T-helper 2 cell treated with Interferon-gamma antibody and Interleukin-4, amounts not matched to agents 5 μg/mL and 100 μg/mL, for 36 hours (primary cell): ENCODE measurements around the gene MUC12.
"Not testable (repeated sequence)": the region's sequence is repeated elsewhere in the genome, so short reads cannot be mapped to it uniquely, and the experiment has no call there.

Experiments used
- DNase-seq: peaks from one replicate; pipeline ENCODE4 v3.0.0; 2021; ENCODE audit warnings: low spot score
- H3K27ac Mint-ChIP-seq: one replicate; pipeline ENCODE4 v1.8.0; 2021; ENCODE audit warnings: mild to moderate bottlenecking, mixed read lengths
- H3K27me3 Mint-ChIP-seq: one replicate; pipeline ENCODE4 v1.8.0; 2021; ENCODE audit warnings: low read depth, mixed read lengths
- H3K36me3 Mint-ChIP-seq: one replicate; pipeline ENCODE4 v1.8.0; 2021; ENCODE audit warnings: low read depth, mixed read lengths
- H3K4me1 Mint-ChIP-seq: one replicate; pipeline ENCODE4 v1.8.0; 2021; ENCODE audit warnings: low read depth, mixed read lengths
- H3K4me3 Mint-ChIP-seq: one replicate; pipeline ENCODE4 v1.8.0; 2022; ENCODE audit warnings: mild to moderate bottlenecking, moderate library complexity, mixed read lengths
- H3K9me3 Mint-ChIP-seq: one replicate; pipeline ENCODE4 v1.8.0; 2021; ENCODE audit warnings: mixed read lengths

Gene MUC12

DNA sequence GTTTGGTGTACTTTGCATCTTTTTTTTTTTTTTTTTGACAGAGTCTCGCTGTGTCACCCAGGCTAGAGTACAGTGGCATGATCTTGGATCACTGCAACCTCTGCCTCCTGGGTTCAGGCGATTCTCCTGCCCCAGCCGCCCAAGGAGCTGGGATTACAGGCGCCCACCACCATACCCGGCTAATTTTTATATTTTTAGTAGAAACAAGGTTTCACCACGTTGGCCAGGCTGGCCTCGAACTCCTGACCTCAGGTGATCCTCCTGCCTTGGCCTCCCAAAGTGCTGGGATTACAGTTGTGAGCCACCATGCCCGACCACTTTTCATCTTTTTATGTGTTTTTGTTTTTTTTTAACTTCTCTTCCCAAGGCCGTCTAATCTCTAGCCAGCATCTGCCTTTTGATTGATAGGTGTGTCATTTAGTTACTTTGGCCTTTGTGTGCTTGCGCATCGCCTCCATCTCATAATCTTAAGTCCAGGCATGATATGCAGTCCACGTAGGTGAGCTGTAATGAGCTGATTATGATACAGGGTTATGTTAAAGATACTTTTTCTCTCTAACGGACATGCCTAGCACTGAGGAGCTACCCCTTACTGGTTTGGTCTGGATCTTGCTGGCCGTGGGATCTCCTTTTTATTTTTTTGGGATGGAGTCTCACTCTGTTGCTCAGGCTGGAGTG lies 15.0 kb downstream of the MUC12 start:
- H3K4me1 Mint-ChIP-seq, H3K36me3 Mint-ChIP-seq, DNase-seq, H3K4me3 Mint-ChIP-seq, H3K27ac Mint-ChIP-seq, H3K27me3 Mint-ChIP-seq, H3K9me3 Mint-ChIP-seq: not testable (repeated sequence)

DNA sequence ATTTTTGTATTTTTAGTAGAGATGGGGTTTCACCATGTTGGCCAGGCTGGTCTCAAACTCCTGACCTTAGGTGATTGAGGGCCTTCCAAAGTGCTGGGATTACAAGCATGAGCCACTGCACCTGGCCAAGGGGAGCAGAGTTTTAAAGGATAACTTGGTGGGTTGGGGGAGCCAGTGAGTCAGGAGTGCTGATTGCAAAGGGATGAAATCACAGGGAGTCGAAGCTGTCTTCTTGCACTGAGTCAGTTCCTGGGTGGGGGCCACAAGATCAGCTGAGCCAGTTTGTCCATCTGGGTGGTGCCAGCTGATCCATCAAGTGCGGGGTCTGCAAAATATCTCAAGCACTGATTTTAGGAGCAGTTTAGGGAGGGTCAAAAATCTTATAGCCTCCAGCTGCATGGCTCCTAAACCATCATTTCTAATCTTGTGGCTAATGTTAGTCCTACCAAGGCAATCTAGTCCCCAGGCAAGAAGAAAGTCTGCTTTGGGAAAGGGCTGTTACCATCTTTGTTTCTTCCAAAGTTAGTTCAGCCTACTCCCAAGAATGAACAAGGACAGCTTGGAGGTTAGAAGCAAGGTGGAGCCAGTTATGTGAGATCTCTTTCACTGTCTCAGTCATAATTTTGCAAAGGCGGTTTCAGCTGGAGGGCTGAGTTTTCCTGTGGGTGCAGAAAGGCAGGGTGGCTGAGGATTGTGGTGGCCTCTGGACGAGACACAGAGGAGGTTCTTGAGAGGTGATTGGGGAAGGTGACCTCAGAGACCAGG lies 15.8 kb downstream of the MUC12 start:
- H3K4me3 Mint-ChIP-seq, H3K27ac Mint-ChIP-seq, H3K27me3 Mint-ChIP-seq, H3K36me3 Mint-ChIP-seq, H3K9me3 Mint-ChIP-seq, DNase-seq, H3K4me1 Mint-ChIP-seq: not testable (repeated sequence)

DNA sequence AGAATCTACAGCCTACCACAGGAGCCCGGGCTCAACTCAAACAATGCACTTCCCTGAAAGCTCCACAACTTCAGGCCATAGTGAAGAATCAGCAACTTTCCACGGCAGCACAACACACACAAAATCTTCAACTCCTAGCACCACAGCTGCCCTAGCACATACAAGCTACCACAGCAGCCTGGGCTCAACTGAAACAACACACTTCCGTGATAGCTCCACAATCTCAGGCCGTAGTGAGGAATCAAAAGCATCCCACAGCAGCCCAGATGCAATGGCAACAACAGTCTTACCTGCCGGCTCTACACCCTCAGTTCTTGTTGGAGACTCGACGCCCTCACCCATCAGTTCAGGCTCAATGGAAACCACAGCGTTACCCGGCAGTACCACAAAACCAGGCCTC lies 22.3 kb downstream of the MUC12 start:
- peaks cover 5% of the 10 kb centered on the region for H3K9me3 Mint-ChIP-seq
- no peak overlapping the region for H3K27ac Mint-ChIP-seq
- no peak for DNase-seq
- H3K36me3 Mint-ChIP-seq, result no peaks in the 10 kb centered on the region
- H3K4me3 Mint-ChIP-seq, result no peak overlapping the region
- no peaks in the 10 kb centered on the region for H3K4me1 Mint-ChIP-seq
- H3K27me3 Mint-ChIP-seq, result no peaks in the 10 kb centered on the region

DNA sequence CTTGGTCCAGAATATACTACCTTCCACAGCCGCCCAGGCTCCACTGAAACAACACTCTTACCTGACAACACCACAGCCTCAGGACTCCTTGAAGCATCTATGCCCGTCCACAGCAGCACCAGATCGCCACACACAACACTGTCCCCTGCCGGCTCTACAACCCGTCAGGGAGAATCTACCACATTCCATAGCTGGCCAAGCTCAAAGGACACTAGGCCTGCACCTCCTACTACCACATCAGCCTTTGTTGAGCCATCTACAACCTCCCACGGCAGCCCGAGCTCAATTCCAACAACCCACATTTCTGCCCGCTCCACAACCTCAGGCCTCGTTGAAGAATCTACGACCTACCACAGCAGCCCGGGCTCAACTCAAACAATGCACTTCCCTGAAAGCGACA lies 22.9 kb downstream of the MUC12 start:
- H3K9me3 Mint-ChIP-seq, H3K36me3 Mint-ChIP-seq, H3K4me3 Mint-ChIP-seq, H3K4me1 Mint-ChIP-seq, DNase-seq, H3K27me3 Mint-ChIP-seq, H3K27ac Mint-ChIP-seq: not testable (repeated sequence)

DNA sequence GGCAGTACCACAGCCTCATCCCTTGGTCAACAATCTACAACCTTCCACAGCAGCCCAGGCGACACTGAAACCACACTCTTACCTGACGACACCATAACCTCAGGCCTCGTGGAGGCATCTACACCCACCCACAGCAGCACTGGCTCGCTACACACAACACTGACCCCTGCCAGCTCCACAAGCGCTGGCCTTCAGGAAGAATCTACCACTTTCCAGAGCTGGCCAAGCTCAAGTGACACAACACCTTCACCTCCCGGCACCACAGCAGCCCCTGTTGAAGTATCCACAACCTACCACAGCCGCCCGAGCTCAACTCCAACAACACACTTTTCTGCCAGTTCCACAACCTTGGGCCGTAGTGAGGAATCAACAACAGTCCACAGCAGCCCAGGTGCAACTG lies 25.3 kb downstream of the MUC12 start:
- DNase-seq, H3K27ac Mint-ChIP-seq, H3K36me3 Mint-ChIP-seq, H3K4me1 Mint-ChIP-seq, H3K9me3 Mint-ChIP-seq, H3K27me3 Mint-ChIP-seq, H3K4me3 Mint-ChIP-seq: not testable (repeated sequence)

DNA sequence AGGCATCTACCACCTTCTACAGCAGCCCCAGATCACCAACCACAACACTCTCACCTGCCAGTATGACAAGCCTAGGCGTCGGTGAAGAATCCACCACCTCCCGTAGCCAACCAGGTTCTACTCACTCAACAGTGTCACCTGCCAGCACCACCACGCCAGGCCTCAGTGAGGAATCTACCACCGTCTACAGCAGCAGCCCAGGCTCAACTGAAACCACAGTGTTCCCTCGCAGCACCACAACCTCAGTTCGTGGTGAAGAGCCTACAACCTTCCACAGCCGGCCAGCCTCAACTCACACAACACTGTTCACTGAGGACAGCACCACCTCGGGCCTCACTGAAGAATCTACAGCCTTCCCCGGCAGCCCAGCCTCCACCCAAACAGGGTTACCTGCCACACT lies 29.2 kb downstream of the MUC12 start:
- H3K27ac Mint-ChIP-seq, H3K27me3 Mint-ChIP-seq, DNase-seq, H3K4me3 Mint-ChIP-seq, H3K4me1 Mint-ChIP-seq, H3K36me3 Mint-ChIP-seq: not testable (repeated sequence)
- H3K9me3 Mint-ChIP-seq, result peaks cover 11% of the 10 kb centered on the region

DNA sequence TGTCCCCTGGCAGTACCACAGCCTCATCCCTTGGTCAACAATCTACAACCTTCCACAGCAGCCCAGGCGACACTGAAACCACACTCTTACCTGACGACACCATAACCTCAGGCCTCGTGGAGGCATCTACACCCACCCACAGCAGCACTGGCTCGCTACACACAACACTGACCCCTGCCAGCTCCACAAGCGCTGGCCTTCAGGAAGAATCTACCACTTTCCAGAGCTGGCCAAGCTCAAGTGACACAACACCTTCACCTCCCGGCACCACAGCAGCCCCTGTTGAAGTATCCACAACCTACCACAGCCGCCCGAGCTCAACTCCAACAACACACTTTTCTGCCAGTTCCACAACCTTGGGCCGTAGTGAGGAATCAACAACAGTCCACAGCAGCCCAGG lies 30.0 kb downstream of the MUC12 start:
- H3K27me3 Mint-ChIP-seq, H3K4me3 Mint-ChIP-seq, H3K36me3 Mint-ChIP-seq, H3K4me1 Mint-ChIP-seq, H3K27ac Mint-ChIP-seq, DNase-seq: not testable (repeated sequence)
- H3K9me3 Mint-ChIP-seq, result peaks cover 11% of the 10 kb centered on the region

DNA sequence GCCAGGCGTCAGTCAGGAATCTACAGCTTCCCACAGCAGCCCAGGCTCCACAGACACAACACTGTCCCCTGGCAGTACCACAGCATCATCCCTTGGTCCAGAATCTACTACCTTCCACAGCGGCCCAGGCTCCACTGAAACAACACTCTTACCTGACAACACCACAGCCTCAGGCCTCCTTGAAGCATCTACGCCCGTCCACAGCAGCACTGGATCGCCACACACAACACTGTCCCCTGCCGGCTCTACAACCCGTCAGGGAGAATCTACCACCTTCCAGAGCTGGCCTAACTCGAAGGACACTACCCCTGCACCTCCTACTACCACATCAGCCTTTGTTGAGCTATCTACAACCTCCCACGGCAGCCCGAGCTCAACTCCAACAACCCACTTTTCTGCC lies 30.7 kb downstream of the MUC12 start:
- H3K4me1 Mint-ChIP-seq, H3K36me3 Mint-ChIP-seq, DNase-seq, H3K27ac Mint-ChIP-seq, H3K4me3 Mint-ChIP-seq, H3K27me3 Mint-ChIP-seq: not testable (repeated sequence)
- peaks cover 11% of the 10 kb centered on the region for H3K9me3 Mint-ChIP-seq

DNA sequence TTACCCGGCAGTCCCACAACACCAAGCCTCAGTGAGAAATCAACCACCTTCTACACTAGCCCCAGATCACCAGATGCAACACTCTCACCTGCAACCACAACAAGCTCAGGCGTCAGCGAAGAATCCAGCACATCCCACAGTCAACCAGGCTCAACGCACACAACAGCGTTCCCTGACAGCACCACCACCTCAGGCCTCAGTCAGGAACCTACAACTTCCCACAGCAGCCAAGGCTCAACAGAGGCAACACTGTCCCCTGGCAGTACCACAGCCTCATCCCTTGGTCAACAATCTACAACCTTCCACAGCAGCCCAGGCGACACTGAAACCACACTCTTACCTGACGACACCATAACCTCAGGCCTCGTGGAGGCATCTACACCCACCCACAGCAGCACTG lies 33.0 kb downstream of the MUC12 start:
- H3K4me1 Mint-ChIP-seq, H3K27me3 Mint-ChIP-seq, H3K36me3 Mint-ChIP-seq, H3K27ac Mint-ChIP-seq, H3K4me3 Mint-ChIP-seq, DNase-seq, H3K9me3 Mint-ChIP-seq: not testable (repeated sequence)

DNA sequence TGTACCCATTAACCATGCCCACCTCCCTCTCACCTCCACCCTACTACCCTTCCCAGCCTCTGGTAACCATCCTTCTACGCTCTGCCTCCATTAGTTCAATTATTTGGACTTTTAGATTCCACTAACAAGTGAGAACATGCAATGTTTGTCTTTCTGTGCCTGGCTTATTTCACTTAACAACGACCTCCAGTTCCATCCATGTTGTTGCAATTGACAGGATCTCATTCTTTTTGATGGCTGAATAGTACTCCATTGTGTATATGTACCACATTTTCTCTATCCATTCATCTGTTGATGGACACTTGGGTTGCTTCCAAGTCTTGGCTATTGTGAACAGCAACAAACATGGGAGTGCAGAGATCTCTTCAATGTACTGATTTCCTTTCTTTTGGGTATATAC lies 38.0 kb downstream of the MUC12 start:
- H3K4me3 Mint-ChIP-seq, H3K27ac Mint-ChIP-seq, H3K9me3 Mint-ChIP-seq, H3K36me3 Mint-ChIP-seq, H3K4me1 Mint-ChIP-seq, H3K27me3 Mint-ChIP-seq, DNase-seq: not testable (repeated sequence)

DNA sequence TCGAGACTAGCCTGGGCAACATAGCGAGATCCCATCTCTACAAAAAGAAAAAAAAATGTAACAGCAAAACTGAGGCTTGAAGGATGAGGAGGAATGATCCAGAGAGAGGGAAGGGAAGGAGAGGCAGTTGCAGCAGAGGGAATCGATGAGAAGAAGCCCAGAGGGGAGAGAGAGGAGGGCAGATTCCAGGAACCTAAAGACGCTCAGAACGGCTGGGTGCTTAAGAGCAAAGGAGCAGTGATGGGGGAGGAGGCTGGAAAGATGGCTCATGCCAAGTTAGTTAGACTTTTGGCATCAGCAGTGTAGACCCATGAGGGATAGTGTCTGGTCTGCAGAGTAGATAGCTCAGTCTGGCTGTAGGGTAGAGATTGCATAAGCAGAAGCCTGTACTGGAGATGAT lies 40.3 kb downstream of the MUC12 start:
- H3K27me3 Mint-ChIP-seq, result no peaks in the 10 kb centered on the region
- H3K9me3 Mint-ChIP-seq, result no peaks in the 10 kb centered on the region
- H3K27ac Mint-ChIP-seq, result no peak overlapping the region
- H3K4me3 Mint-ChIP-seq, result no peak overlapping the region
- peaks cover 5% of the 10 kb centered on the region for H3K36me3 Mint-ChIP-seq
- peaks cover 2% of the 10 kb centered on the region for H3K4me1 Mint-ChIP-seq
- DNase-seq, result no peak

DNA sequence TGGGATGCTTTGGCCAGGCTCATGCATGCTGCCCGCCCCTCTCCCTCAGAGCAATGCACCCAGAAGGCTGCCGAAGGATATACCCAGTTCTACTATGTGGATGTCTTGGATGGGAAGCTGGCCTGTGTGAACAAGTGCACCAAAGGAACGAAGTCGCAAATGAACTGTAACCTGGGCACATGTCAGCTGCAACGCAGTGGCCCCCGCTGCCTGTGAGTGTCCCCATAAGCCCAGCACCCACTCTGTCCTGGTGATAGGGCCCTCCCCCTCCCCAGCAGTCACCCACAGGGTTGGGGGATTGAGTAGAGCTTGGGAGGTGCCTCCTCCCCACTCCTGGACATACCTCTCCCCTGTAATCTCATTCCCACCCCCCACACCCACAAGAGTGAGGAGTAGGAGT lies 43.6 kb downstream of the MUC12 start:
- H3K36me3 Mint-ChIP-seq, result peaks cover 8% of the 10 kb centered on the region
- H3K4me1 Mint-ChIP-seq, result peaks cover 14% of the 10 kb centered on the region
- no peaks in the 10 kb centered on the region for H3K27me3 Mint-ChIP-seq
- H3K4me3 Mint-ChIP-seq, result no peak overlapping the region
- H3K9me3 Mint-ChIP-seq, result no peaks in the 10 kb centered on the region
- H3K27ac Mint-ChIP-seq, result no peak overlapping the region
- no peak for DNase-seq

DNA sequence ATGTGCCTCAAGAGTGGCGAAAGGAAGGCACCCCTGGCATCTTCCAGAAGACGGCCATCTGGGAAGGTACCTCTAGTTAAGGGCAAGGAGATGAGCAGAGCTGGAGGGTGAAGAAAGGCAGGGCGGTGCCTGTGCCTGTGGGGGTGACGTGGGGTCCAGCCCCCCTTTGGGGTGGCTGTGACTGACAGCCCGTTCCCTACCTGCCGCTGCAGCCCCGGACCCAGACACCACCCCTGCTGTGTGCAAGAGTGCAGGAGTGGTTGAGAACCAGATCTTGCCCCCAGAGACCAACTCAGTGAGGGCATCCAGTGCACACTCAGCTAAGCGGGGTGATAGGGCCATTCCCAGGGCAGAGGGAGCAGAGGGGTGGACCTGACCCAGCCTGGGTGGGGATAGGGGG lies 46.3 kb downstream of the MUC12 start:
- Mint-ChIP-seq H3K27me3 (peaks cover 2% of the 10 kb centered on the region), H3K4me3 (peak overlapping the region; percentile 93), H3K27ac (peak overlapping the region; percentile 63), H3K4me1 (peaks cover 17% of the 10 kb centered on the region), H3K9me3 (no peaks in the 10 kb centered on the region), H3K36me3 (peaks cover 8% of the 10 kb centered on the region)
- DNase-seq, result no peak

DNA sequence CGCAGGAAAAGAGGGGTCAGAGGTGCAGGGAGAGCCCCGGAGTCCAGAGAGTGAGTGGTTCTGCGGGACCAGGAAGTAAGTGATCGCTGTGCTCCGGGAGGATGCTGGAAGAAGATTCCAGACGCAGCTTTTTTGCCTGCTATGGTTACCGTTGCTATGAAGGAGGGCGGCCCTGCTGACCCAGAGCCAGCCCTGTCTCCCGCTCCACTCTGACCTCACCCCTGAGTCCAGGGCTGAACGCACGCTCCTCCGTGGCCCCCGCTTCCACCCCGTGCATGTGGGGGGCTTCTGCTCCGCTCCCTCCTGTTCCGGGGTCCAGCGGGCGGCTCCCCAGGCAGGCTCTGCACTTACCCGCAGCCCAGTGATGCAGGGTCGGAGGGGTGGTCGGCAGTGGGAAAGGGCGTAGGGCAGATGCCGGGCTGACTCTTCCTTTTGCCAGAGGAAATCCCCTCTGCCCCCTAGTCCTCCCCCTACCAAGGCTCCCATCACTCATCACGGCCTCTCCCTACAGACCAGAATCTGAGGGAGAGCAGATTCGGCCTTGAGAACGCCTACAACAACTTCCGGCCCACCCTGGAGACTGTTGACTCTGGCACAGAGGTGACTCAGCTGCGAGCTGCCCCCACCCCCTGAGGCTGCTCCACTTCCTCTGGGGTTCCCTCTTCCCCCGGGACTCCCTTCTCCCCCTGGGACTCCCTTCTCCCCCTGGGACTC lies 47.9 kb downstream of the MUC12 start:
- Mint-ChIP-seq H3K4me1 (peaks cover 17% of the 10 kb centered on the region), H3K4me3 (peak overlapping the region; percentile 93), H3K9me3 (no peaks in the 10 kb centered on the region), H3K36me3 (peaks cover 5% of the 10 kb centered on the region), H3K27ac (peak overlapping the region; percentile 98), H3K27me3 (peaks cover 10% of the 10 kb centered on the region)
- DNase-seq, result peak; percentile 81
